GM19099 (cell line): ENCODE data around the gene DYRK2.

ENCODE experiments used
- POLR2A ChIP-seq: IDR thresholded peaks from 3 replicates; pipeline ENCODE4 v1.6.1; 2011; ENCODE audit warnings: low read depth; ENCODE audit not compliant: insufficient read length; ENCODE audit errors: extremely low read depth

Gene DYRK2

GRCh38 chr12:67655829-67656228 lies 7.3 kb downstream of the DYRK2 start:
- TF ChIP-seq POLR2A, result no peak

GRCh38 chr12:67656251-67656650 lies 7.7 kb downstream of the DYRK2 start:
- no peak for TF ChIP-seq POLR2A

GRCh38 chr12:67658486-67658885 lies 9.9 kb downstream of the DYRK2 start:
- TF ChIP-seq POLR2A, result no peak

GRCh38 chr12:67659292-67659691 lies 10.7 kb downstream of the DYRK2 start:
- TF ChIP-seq POLR2A, result no peak

GRCh38 chr12:67661311-67662021 lies 12.9 kb downstream of the DYRK2 start:
- TF ChIP-seq POLR2A, result no peak

- TF ChIP-seq POLR2A, result no peak
These were observed 14.5 kb downstream of the DYRK2 start for GRCh38 chr12:67662910-67663538.

GRCh38 chr12:67664171-67664570 lies 15.6 kb downstream of the DYRK2 start:
- TF ChIP-seq POLR2A, result no peak

GRCh38 chr12:67665679-67666078 lies 17.1 kb downstream of the DYRK2 start:
- no peak for TF ChIP-seq POLR2A

- TF ChIP-seq POLR2A, result no peak
These were observed 18.1 kb downstream of the DYRK2 start for GRCh38 chr12:67666605-67667004.

- TF ChIP-seq POLR2A, result no peak
These were observed 18.9 kb downstream of the DYRK2 start for GRCh38 chr12:67667276-67668073.

- TF ChIP-seq POLR2A, result no peak
These were observed 20.8 kb downstream of the DYRK2 start for GRCh38 chr12:67669217-67669933.

GRCh38 chr12:67669934-67670631 lies 21.5 kb downstream of the DYRK2 start:
- TF ChIP-seq POLR2A, result no peak

- no peak for TF ChIP-seq POLR2A
These were observed 22.9 kb downstream of the DYRK2 start for GRCh38 chr12:67671419-67671818.

GRCh38 chr12:67671892-67672291 lies 23.3 kb downstream of the DYRK2 start:
- no peak for TF ChIP-seq POLR2A
